GM12891 (cell line): ENCODE data around the gene CERS6.

ENCODE experiments used
- POLR2A ChIP-seq: IDR thresholded peaks from 2 replicates; pipeline ENCODE4 v1.6.1; 2011; ENCODE audit warnings: low read depth, low read length, control low read depth
- POLR2AphosphoS5 ChIP-seq: IDR thresholded peaks from 2 replicates; pipeline ENCODE4 v1.6.1; 2011; ENCODE audit warnings: low read depth, low read length, control low read depth
- POU2F2 ChIP-seq: IDR thresholded peaks from 2 replicates; pipeline ENCODE4 v1.6.1; 2011; ENCODE audit warnings: low read depth, mild to moderate bottlenecking, control low read depth, low read length, moderate library complexity

DNA sequence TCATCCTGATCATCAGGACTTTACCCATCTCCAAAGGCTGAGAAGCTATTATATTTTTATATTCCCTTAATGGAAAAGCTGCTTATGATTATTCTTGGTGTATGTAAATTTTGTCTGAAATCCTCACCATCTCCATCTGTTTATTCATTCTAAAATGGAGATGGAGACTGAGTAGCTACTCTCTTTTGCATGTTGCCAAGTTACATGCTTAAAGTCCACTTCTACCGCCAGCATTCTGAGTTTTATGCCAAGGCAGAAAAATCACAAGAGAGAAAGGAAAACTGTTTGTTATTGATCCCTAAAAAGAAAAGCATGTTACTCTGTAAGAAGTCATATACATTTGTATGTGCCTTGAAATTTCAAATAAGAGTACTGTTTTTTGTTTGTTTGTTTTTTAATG lies 252.0 kb downstream of the CERS6 start:
- TF ChIP-seq POLR2A, result no peak
- no peak for TF ChIP-seq POLR2AphosphoS5
- TF ChIP-seq POU2F2, result no peak
